ENCODE measurements around the gene LEFTY2.
"Not testable (repeated sequence)": the region's sequence is repeated elsewhere in the genome, so short reads cannot be mapped to it uniquely, and the experiment has no call there.

The LEFTY2 gene

GRCh38 chr1:225899044-225899925 is 41.7 kb downstream of the LEFTY2 start:
- DNase-seq (ENCODE audit: low spot score), result no peak

GRCh38 chr1:225897595-225898514 is 43.2 kb downstream of the LEFTY2 start:
- DNase-seq (ENCODE audit: low spot score), result no peak

GRCh38 chr1:225896937-225897549 is 44.0 kb downstream of the LEFTY2 start:
- DNase-seq (ENCODE audit: low spot score), result no peak

- no peak for DNase-seq (ENCODE audit: low spot score)
Observed at GRCh38 chr1:225896494-225896893, 44.5 kb downstream of the LEFTY2 start.

GRCh38 chr1:225892307-225892706 is 48.7 kb downstream of the LEFTY2 start:
- no peak for DNase-seq (ENCODE audit: low spot score)

- DNase-seq (ENCODE audit: low spot score), result no peak
Observed at GRCh38 chr1:225891229-225891972, 49.6 kb downstream of the LEFTY2 start.

GRCh38 chr1:225890346-225891228 is 50.4 kb downstream of the LEFTY2 start:
- no peak for DNase-seq (ENCODE audit: low spot score)

GRCh38 chr1:225889743-225890142 is 51.3 kb downstream of the LEFTY2 start:
- DNase-seq (ENCODE audit: low spot score), result no peak

- DNase-seq (ENCODE audit: low spot score), result no peak
Observed at GRCh38 chr1:225888898-225889601, 52.0 kb downstream of the LEFTY2 start, which contains the start of gene LEFTY1. Gene LEFTY1, minus strand, starts transcription at chr1:225889146. Its CDS starts 80 bp downstream, at chr1:225889066.

- no peak for DNase-seq (ENCODE audit: low spot score)
Observed at GRCh38 chr1:225888289-225888897, 52.6 kb downstream of the LEFTY2 start.

GRCh38 chr1:225887554-225888288 is 53.3 kb downstream of the LEFTY2 start:
- not testable (repeated sequence) for DNase-seq (ENCODE audit: low spot score)

- no peak for DNase-seq (ENCODE audit: low spot score)
Observed at GRCh38 chr1:225887030-225887314, 54.0 kb downstream of the LEFTY2 start.
